ENCODE results near the gene KANK3.
"Not testable (repeated sequence)": the region's sequence is repeated elsewhere in the genome, so short reads cannot be mapped to it uniquely, and the experiment has no call there.

KANK3 gene

GRCh38 chr19:8336660-8337059 is 6.4 kb downstream of the KANK3 start:
- DNase-seq = no peak

GRCh38 chr19:8336072-8336569 is 6.9 kb downstream of the KANK3 start:
- DNase-seq = no peak

- DNase-seq = no peak
These were observed 7.6 kb downstream of the KANK3 start for GRCh38 chr19:8335343-8336071.

- DNase-seq = no peak
These were observed 8.4 kb downstream of the KANK3 start for GRCh38 chr19:8334458-8335342.

- DNase-seq = no peak
These were observed 9.2 kb downstream of the KANK3 start for GRCh38 chr19:8333767-8334457.

GRCh38 chr19:8332976-8333766 is 9.9 kb downstream of the KANK3 start:
- no peak for DNase-seq

GRCh38 chr19:8331263-8331845 is 11.7 kb downstream of the KANK3 start:
- DNase-seq = no peak

GRCh38 chr19:8329996-8330395 is 13.1 kb downstream of the KANK3 start:
- no peak for DNase-seq

- DNase-seq = no peak
These were observed 17.6 kb downstream of the KANK3 start for GRCh38 chr19:8325454-8325853.

- DNase-seq = no peak
These were observed 18.6 kb downstream of the KANK3 start for GRCh38 chr19:8324186-8325050.

GRCh38 chr19:8323781-8324185 is 19.3 kb downstream of the KANK3 start:
- DNase-seq = no peak

GRCh38 chr19:8322638-8322997 is 20.4 kb downstream of the KANK3 start:
- no peak for DNase-seq

- no peak for DNase-seq
These were observed 20.9 kb downstream of the KANK3 start for GRCh38 chr19:8321986-8322637.

GRCh38 chr19:8321067-8321985 is 21.7 kb downstream of the KANK3 start, which contains the start of the genes NDUFA7 and RPS28:
TSS of gene NDUFA7 (minus strand) at chr19:8321375. CDS start at chr19:8321358, 17 bp downstream.
TSS of gene RPS28 (plus strand) at chr19:8321496. CDS start at chr19:8321531, 35 bp downstream.
- peak; percentile 69 for DNase-seq

GRCh38 chr19:8320564-8321066 is 22.4 kb downstream of the KANK3 start:
- no peak for DNase-seq

- DNase-seq = no peak
These were observed 23.1 kb downstream of the KANK3 start for GRCh38 chr19:8319807-8320520.

GRCh38 chr19:8318835-8319234 is 24.2 kb downstream of the KANK3 start:
- not testable (repeated sequence) for DNase-seq

Data from NCI-H1436 treated with DMSO at 0.1 percent for 48 hours (cell line).